Measurements from ENCODE around the gene PCDHB13. TPM values are rescaled to one million over a fixed set of nuclear protein-coding genes. Genes with fewer than 3 reads are reported as not detected.
"Not testable (repeated sequence)": the region's sequence is repeated elsewhere in the genome, so short reads cannot be mapped to it uniquely, and the experiment has no call there.

Gene PCDHB13
- total RNA-seq, 3 donors from 2014 or later, result 3.7 to 5.9 (median 4.8) TPM

DNA sequence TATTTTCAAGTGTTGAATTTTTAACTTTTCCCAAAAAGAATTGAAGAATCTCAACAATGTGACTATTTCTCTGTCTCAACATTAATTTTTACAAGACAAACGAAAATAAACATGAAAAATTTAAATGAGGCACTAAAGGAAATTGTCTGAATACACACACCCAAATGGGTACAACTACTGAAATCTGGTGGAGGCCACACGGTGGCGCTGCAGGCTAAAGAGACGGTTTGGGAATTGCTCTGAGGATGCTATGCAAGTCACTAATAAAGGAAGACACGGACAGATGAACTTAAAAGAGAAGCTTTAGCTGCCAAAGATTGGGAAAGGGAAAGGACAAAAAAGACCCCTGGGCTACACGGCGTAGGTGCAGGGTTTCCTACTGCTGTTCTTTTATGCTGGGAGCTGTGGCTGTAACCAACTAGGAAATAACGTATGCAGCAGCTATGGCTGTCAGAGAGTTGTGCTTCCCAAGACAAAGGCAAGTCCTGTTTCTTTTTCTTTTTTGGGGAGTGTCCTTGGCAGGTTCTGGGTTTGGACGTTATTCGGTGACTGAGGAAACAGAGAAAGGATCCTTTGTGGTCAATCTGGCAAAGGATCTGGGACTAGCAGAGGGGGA, 21.5 kb upstream of the PCDHB13 start, which contains the start of gene PCDHB10:
PCDHB10 (plus strand) TSS at position 244 of the 616 bp plus-strand sequence; CDS start at position 444, 200 bp downstream.
- no peak for DNase-seq (ENCODE audit: low spot score in 2 of 2)
- H3K9me3 ChIP-seq, result peaks cover 59 to 89% of the 10 kb centered on the region in 2 donors
- no peaks in the 10 kb centered on the region for H3K27me3 ChIP-seq
- TF ChIP-seq POLR2A (IDR thresholded peaks at IDR 0.05), result no peak
- TF ChIP-seq, protein P1, sequence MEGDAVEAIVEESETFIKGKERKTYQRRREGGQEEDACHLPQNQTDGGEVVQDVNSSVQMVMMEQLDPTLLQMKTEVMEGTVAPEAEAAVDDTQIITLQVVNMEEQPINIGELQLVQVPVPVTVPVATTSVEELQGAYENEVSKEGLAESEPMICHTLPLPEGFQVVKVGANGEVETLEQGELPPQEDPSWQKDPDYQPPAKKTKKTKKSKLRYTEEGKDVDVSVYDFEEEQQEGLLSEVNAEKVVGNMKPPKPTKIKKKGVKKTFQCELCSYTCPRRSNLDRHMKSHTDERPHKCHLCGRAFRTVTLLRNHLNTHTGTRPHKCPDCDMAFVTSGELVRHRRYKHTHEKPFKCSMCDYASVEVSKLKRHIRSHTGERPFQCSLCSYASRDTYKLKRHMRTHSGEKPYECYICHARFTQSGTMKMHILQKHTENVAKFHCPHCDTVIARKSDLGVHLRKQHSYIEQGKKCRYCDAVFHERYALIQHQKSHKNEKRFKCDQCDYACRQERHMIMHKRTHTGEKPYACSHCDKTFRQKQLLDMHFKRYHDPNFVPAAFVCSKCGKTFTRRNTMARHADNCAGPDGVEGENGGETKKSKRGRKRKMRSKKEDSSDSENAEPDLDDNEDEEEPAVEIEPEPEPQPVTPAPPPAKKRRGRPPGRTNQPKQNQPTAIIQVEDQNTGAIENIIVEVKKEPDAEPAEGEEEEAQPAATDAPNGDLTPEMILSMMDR (IDR thresholded peaks at IDR 0.05), result no peak
- no peak for TF ChIP-seq POLR2AphosphoS5 (IDR thresholded peaks at IDR 0.05)
- intact Hi-C loops (cut with DNase I; ENCODE audit: low total_unique reads), result no loop called here
- no peaks in the 10 kb centered on the region for H3K36me3 ChIP-seq
- H3K4me1 ChIP-seq, result no peaks in the 10 kb centered on the region
- no peak within 1 kb of the TSS for H3K4me3 ChIP-seq
- no peak within 1 kb of the TSS for H3K27ac ChIP-seq

DNA sequence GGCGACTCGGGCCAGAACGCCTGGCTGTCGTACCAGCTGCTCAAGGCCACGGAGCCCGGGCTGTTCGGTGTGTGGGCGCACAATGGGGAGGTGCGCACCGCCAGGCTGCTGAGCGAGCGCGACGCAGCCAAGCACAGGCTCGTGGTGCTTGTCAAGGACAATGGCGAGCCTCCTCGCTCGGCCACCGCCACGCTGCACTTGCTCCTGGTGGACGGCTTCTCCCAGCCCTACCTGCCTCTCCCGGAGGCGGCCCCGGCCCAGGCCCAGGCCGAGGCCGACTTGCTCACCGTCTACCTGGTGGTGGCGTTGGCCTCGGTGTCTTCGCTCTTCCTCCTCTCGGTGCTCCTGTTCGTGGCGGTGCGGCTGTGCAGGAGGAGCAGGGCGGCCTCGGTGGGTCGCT, 19.4 kb upstream of the PCDHB13 start:
- intact Hi-C loops (cut with DNase I; ENCODE audit: low total_unique reads); H3K27me3 ChIP-seq; H3K36me3 ChIP-seq; H3K4me1 ChIP-seq; H3K4me3 ChIP-seq; DNase-seq (ENCODE audit: low spot score in 2 of 2); H3K27ac ChIP-seq: not testable (repeated sequence)
- H3K9me3 ChIP-seq, result peaks cover 64 to 93% of the 10 kb centered on the region in 2 donors

DNA sequence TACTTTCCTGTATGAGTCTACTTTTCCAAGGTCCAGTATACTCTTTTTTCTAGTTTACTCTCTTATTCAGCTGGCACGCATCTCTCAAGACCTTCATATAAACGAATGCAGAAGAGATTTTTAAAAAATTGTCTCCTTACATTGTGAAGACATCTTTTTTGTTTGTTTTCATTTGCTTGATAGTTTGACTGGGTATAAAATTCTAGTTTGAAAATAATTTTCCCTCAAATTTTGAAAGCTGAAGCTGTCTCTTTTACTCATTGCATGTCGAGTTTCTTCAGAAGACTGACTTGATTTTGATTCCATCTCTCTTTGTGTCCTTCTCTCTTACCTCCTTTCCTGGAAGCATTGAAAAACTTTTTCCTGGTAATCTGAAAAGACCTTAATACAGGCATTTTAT, 17.4 kb upstream of the PCDHB13 start:
- no peak for DNase-seq (ENCODE audit: low spot score in 2 of 2)
- Histone ChIP-seq H3K27me3 (no peaks in the 10 kb centered on the region), H3K4me1 (no peaks in the 10 kb centered on the region), H3K36me3 (no peaks in the 10 kb centered on the region), H3K27ac (no peak overlapping the region), H3K9me3 (peaks cover 69 to 93% of the 10 kb centered on the region in 2 donors), H3K4me3 (no peak overlapping the region)
- TF ChIP-seq, protein P1 (IDR thresholded peaks at IDR 0.05), result no peak
- no peak for TF ChIP-seq POLR2AphosphoS5 (IDR thresholded peaks at IDR 0.05)
- intact Hi-C loops (cut with DNase I; ENCODE audit: low total_unique reads), result no loop called here

DNA sequence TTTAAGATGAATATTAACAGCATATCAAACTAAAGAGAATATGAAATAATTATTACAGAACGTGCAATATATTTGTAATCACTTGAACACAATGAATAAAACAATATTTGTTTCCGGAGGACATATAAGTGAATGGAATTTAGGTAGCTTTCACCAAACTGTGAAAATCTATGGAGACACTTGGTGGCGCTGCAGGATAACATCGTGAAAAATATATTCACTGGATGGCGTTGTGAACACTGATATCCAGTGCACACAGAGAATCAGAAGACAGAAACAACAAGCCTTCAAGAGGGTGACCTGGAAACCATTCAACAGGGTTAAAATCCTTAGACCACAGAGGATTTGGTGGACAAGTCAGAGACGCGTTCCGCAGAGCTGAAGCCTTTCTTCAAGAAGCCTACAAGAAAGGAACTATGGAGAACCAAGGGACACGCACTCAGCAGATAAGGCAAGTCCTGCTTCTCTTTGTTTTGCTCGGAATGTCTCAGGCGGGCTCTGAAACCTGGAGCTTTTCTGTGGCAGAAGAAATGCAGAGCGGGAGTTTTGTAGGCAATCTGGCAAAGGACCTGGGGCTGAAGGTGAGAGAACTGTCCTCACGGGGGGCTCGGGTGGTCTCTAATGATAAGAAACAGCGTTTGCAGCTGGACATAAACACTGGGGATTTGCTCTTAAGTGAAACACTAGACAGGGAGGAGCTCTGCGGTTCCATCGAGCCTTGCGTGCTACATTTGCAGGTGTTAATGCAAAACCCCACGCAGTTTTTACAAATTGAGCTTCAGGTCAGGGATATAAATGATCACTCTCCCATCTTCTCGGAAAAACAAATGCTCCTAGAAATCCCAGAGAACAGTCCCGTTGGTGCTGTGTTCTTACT, 14.1 kb upstream of the PCDHB13 start, which contains the start of gene PCDHB11:
PCDHB11 (plus strand) TSS at position 269 of the 877 bp plus-strand sequence; CDS start at position 417, 148 bp downstream.
- Histone ChIP-seq H3K4me3 (peak within 1 kb of the TSS in 2 of 3 donors; percentile 12 to 29), H3K27me3 (no peaks in the 10 kb centered on the region), H3K4me1 (no peaks in the 10 kb centered on the region), H3K27ac (no peak within 1 kb of the TSS), H3K36me3 (no peaks in the 10 kb centered on the region), H3K9me3 (peaks cover 75 to 96% of the 10 kb centered on the region in 2 donors)
- no peak for DNase-seq (ENCODE audit: low spot score in 2 of 2)
- TF ChIP-seq, protein P1 (IDR thresholded peaks at IDR 0.05), result no peak
- no peak for TF ChIP-seq POLR2AphosphoS5 (IDR thresholded peaks at IDR 0.05)
- no peak for TF ChIP-seq POLR2A (IDR thresholded peaks at IDR 0.05)
- intact Hi-C loops (cut with DNase I; ENCODE audit: low total_unique reads), result no loop called here

DNA sequence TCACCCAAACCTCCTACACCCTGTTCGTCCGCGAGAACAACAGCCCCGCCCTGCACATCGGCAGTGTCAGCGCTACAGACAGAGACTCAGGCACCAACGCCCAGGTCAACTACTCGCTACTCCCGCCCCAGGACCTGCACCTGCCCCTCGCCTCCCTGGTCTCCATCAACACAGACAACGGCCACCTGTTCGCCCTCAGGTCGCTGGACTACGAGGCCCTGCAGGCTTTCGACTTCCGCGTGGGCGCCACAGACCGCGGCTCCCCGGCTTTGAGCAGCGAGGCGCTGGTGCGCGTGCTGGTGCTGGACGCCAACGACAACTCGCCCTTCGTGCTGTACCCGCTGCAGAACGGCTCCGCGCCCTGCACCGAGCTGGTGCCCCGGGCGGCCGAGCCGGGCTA, 12.6 kb upstream of the PCDHB13 start:
- DNase-seq (ENCODE audit: low spot score in 2 of 2); H3K36me3 ChIP-seq; H3K4me1 ChIP-seq; intact Hi-C loops (cut with DNase I; ENCODE audit: low total_unique reads); H3K27ac ChIP-seq; H3K4me3 ChIP-seq; H3K27me3 ChIP-seq: not testable (repeated sequence)
- peaks cover 73 to 90% of the 10 kb centered on the region in 2 donors for H3K9me3 ChIP-seq

DNA sequence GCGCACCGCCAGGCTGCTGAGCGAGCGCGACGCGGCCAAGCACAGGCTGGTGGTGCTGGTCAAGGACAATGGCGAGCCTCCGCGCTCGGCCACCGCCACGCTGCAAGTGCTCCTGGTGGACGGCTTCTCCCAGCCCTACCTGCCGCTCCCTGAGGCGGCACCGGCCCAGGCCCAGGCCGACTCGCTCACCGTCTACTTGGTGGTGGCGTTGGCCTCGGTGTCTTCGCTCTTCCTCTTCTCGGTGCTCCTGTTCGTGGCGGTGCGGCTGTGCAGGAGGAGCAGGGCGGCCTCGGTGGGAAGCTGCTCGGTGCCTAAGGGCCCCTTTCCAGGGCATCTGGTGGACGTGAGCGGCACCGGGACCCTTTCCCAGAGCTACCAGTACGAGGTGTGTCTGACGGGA, 12.1 kb upstream of the PCDHB13 start:
- H3K4me1 ChIP-seq; H3K27ac ChIP-seq; intact Hi-C loops (cut with DNase I; ENCODE audit: low total_unique reads); H3K27me3 ChIP-seq; H3K36me3 ChIP-seq; DNase-seq (ENCODE audit: low spot score in 2 of 2); H3K4me3 ChIP-seq: not testable (repeated sequence)
- H3K9me3 ChIP-seq, result peaks cover 70 to 88% of the 10 kb centered on the region in 2 donors
